Gastroesophageal sphincter (tissue), 3 donors: ENCODE results near the gene TMEM63A.

Source experiments
- EP300 ChIP-seq: sonication (generic); formaldehyde crosslinking; IDR thresholded peaks from one replicate; pipeline ENCODE4 v1.6.1; 2017; ENCODE audit warnings: antibody characterized with exemption, mild to moderate bottlenecking
- POLR2A ChIP-seq, 2 donors: fragments of 450-650 bp; IDR thresholded peaks; one replicate each; pipeline ENCODE4 v1.6.1; 2017; ENCODE audit warnings: antibody characterized with exemption in 2 of 2, mild to moderate bottlenecking in 2 of 2, moderate library complexity in 1 of 2
- POLR2AphosphoS5 ChIP-seq: sonication (generic); formaldehyde crosslinking; IDR thresholded peaks from one replicate; pipeline ENCODE4 v1.6.1; 2017; ENCODE audit warnings: antibody characterized with exemption
- TF ChIP-seq, protein P1 (sequence below), 4 experiments: fragments of 200-600 bp in 2 of 4; fragments of 450-650 bp in 2 of 4; sonication (generic) in 1 of 4; IDR thresholded peaks; one replicate each; pipeline ENCODE4 v1.5.1; 2017 to 2019; ENCODE audit warnings: antibody characterized with exemption in 4 of 4, mild to moderate bottlenecking in 2 of 4, moderate library complexity in 2 of 4

GRCh38 chr1:225918280-225918679 lies 36.1 kb upstream of the TMEM63A start:
- TF ChIP-seq, protein P1, sequence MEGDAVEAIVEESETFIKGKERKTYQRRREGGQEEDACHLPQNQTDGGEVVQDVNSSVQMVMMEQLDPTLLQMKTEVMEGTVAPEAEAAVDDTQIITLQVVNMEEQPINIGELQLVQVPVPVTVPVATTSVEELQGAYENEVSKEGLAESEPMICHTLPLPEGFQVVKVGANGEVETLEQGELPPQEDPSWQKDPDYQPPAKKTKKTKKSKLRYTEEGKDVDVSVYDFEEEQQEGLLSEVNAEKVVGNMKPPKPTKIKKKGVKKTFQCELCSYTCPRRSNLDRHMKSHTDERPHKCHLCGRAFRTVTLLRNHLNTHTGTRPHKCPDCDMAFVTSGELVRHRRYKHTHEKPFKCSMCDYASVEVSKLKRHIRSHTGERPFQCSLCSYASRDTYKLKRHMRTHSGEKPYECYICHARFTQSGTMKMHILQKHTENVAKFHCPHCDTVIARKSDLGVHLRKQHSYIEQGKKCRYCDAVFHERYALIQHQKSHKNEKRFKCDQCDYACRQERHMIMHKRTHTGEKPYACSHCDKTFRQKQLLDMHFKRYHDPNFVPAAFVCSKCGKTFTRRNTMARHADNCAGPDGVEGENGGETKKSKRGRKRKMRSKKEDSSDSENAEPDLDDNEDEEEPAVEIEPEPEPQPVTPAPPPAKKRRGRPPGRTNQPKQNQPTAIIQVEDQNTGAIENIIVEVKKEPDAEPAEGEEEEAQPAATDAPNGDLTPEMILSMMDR (IDR thresholded peaks at IDR 0.05) = no peak
- TF ChIP-seq POLR2A (IDR thresholded peaks at IDR 0.05) (no peak), EP300 (no peak), POLR2AphosphoS5 (no peak)
